ELF-1 (cell line): ENCODE measurements around the gene KDM2B.

Source experiments
- DNase-seq: peaks from one replicate; pipeline ENCODE4 v3.0.0-alpha.2; 2016; ENCODE audit warnings: low read depth, low spot score

KDM2B gene

DNA sequence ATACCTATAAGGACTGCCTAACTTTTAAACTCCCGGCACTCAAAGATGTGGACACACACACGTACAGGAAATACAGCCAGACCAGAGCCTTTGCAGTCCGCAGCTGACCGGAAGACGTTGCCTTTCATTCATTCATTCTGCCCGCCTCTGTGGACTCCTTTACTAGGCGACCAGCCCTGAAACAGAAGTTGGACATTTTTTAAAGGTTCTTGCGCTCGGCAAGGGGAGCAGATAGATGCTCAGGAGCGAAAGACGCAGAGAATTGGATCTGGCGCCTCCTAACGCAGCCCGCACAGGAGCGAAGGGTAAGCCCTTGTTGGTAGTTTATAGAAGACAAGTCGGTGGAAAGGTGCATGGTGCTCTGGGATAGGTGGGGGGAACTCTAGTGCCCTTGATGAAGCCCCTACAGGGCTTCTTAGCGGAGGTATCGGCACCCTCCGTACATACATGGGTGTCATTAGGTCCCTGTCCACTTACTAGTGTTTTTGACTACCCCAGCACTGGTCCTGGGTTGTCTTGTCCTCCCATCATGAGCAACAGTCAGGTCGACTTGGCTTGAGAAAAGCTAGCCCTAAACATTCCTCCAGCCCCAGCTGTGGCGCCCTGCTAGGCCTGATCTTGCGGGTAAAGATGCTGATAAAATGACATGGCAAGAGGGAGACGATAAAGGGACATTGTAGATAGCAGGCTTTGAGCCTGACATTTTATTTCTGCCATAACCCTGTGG, at the start of gene KDM2B:
KDM2B (minus strand) TSS at position 65 of the 727 bp plus-strand sequence. CDS start 112 bp downstream, outside the sequence.
- DNase-seq = peak; percentile 79

- no peak for DNase-seq
These were observed 47.7 kb upstream of the KDM2B start for GRCh38 chr12:121628536-121628935.

DNA sequence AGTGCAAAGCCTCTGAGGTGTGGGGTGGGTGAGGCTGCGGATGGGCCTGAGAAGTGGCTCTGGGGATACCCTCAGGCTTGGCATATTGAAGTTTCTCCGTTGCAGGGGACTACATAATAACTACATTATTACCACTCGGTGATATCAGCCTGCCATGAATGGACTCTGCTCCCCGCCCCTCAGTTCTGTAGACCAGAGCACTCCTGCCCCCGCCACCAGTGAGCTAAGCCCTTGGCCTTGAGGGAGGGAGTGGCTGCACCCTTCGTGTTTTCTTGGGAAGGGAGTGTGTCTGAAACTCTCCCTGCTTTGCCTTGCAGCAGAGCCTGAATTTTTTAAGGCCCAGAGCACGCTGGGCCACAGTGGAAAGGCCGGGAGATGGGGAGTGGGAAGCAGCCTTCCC, 47.2 kb upstream of the KDM2B start:
- DNase-seq = no peak

DNA sequence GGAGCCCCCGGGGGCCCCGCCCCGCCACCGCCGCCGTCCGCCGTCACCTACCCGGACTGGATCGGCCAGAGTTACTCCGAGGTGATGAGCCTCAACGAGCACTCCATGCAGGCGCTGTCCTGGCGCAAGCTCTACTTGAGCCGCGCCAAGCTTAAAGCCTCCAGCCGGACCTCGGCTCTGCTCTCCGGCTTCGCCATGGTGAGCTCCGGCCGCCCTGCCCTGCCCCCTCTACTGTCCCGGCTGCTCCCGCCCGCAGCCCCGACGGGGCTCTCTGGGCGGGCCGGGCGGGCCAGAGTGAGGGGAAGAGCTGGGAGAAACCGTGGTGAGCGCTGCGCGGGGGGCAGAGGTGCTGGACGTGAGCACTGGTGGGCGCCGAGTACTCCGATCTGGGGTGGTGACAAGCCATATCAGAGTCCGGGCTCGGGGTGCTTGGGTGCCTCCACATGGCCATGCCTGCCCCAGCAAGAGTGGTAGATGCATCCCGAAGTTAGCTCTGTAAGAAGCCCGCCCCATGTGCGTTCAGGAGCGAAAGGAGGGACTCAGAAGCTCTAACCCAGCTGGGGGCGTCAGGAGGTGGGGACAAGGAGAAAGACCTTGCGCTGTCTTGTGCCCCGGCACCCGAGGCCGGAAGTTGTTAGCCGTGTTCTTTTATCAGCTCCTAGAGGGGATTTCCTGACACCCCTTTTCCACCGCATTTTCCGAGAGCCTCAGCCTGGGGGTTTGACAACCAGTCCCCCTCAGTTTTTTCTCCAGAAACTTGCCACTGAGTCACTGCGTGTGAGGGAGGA, 46.2 kb upstream of the KDM2B start:
- peak; percentile 72 for DNase-seq

- DNase-seq = peak; percentile 96
These were observed 45.4 kb upstream of the KDM2B start, which contains the start of gene ORAI1 for GRCh38 chr12:121626087-121626852. ORAI1 (plus strand) TSS chr12:121626530.

GRCh38 chr12:121620333-121620891, 39.6 kb upstream of the KDM2B start:
- DNase-seq = peak; percentile 85

- DNase-seq = no peak
These were observed 37.9 kb upstream of the KDM2B start for GRCh38 chr12:121618659-121619233.

GRCh38 chr12:121614872-121615467, 34.1 kb upstream of the KDM2B start:
- DNase-seq = no peak

- no peak for DNase-seq
These were observed 32.6 kb upstream of the KDM2B start for GRCh38 chr12:121613462-121613861.

GRCh38 chr12:121611306-121611705, 30.5 kb upstream of the KDM2B start:
- peak; percentile 87 for DNase-seq

- DNase-seq = peak; percentile 49
These were observed 29.7 kb upstream of the KDM2B start for GRCh38 chr12:121610239-121611149.

- DNase-seq = no peak
These were observed 27.5 kb upstream of the KDM2B start for GRCh38 chr12:121608301-121608700.

GRCh38 chr12:121603581-121603980, 22.8 kb upstream of the KDM2B start:
- DNase-seq = no peak

DNA sequence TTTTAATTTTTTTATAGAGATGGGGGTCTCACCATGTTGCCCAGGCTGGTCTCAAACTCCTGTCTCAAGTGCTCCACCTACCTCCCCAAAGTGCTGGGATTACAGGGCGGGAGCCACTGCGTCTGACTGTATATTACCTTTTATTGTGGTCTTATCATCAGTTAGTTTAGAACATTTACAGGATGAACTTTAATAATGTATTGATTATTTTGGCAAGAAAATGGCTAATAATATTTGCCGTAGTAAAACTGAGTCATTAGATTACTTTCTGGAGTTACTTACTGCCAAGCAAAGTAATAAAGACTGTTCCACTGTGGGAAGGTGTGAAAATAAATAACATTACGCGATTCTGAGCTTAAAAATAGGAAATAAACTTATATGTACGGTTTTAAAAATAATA, 21.9 kb upstream of the KDM2B start:
- DNase-seq = no peak

GRCh38 chr12:121600702-121601336, 20.0 kb upstream of the KDM2B start:
- DNase-seq = no peak

GRCh38 chr12:121596526-121596925, 15.7 kb upstream of the KDM2B start:
- no peak for DNase-seq

DNA sequence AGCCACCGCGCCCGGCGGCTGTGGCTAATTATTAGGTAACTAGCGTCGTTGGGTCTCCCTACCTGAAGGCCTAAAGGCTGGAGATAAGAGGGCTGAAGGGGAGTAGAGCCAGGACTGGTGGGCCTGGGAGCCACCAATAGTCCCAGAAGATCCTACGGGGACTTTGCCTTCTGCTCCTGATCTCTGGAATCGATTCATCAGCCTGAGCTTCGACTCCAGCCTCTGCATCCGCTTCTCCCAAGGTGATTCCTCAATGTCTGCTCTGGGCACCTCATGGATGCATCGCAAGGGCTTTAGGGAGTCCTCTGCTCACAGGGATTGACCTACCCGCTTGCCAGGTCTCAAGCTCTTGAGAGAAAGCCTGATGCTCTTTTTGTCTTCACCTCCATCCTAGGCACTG, 14.7 kb upstream of the KDM2B start:
- DNase-seq = no peak

DNA sequence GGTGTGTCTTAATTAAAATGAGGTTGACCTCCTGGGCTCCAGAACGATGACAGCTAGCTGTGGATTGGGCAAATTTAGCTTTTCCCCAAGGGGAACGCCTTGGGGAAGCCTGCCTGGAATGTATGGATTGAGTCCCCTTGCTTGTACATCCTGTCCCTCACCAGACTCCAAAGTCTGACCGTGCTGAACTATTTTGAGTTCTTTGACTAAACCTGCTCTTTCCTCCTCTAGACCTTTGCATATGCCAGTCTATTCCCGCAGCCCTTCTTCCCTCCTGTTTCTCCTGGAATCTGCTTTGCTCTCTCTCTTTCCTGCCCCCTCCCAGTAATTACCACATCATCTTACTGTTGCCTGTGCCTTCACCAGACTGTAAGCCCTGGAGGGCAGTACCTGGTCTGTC, 11.5 kb upstream of the KDM2B start:
- DNase-seq = peak; percentile 61

DNA sequence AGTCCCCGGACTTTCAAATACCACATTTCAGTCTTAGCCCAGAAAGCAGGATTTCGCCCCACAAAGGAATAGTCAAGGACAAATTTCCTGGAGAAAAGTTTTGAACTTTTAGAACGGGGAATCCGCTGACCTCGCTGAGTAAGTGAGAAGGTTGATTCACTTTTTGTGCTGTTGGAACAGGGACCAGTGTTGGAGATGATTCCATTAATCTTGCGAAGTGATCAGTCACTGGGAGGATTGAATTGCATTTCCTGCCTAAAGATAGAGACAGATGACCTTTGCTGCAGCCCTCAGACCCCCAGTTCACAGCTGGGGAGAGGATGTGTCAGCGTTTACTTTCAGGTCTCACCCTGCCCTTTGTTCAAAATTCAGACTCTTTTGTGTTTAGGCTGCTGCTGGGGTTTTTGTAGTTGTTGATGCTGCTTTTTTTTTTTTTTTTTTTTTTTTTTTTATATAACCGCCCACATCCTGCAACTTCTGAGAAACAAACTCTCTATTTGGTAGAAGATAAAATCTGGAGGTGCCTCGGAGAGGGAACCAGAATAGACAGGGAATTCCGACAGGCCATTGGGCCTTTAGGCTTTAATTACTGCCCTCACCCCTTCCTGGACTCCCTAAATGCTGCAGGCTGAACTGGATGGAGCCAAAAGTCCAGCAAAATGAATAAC, 9.8 kb upstream of the KDM2B start:
- DNase-seq = peak; percentile 71
